Measurements from ENCODE around the gene GLTP. TPM values are rescaled to one million over a fixed set of nuclear protein-coding genes. Genes with fewer than 3 reads are reported as not detected.
"Not testable (repeated sequence)": the region's sequence is repeated elsewhere in the genome, so short reads cannot be mapped to it uniquely, and the experiment has no call there.

Gene GLTP
- total RNA-seq (2014; rRNA removed; shearing (Covaris generic)) = 31.0 and 34.9 TPM in 2 replicates

- in situ Hi-C loops (cut with HindIII; ENCODE audit: low sequenced_read_pairs) = no loop called here
- peak; percentile 83 for DNase-seq (ENCODE audit: low spot score)
Observed at GRCh38 chr12:109880043-109880931, at the start of gene GLTP. TSS of gene GLTP (minus strand) at chr12:109880541. CDS start at chr12:109880374, 167 bp downstream.

DNA sequence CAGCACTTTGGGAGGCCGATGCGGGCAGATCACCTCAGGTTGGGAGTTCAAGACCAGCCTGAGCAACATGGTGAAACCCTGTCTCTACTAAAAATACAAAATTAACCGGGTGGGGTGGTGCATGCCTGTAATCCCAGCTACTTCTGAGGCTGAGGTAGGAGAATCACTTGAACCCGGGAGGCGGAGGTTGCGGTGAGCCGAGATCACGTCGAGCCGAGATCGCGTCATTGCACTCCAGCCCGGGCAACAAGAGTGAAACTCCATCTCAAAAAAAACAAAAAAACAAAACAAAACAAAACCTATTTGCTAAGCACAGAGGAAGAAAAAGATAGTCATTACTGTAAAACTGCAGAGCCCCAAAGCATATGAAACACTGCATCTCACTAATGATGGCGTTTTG is 49.0 kb upstream of the GLTP start:
- in situ Hi-C loops (cut with HindIII; ENCODE audit: low sequenced_read_pairs); DNase-seq (ENCODE audit: low spot score): not testable (repeated sequence)

GRCh38 chr12:109928058-109928656 is 47.8 kb upstream of the GLTP start:
- in situ Hi-C loops (cut with HindIII; ENCODE audit: low sequenced_read_pairs) = no loop called here
- DNase-seq (ENCODE audit: low spot score) = no peak

DNA sequence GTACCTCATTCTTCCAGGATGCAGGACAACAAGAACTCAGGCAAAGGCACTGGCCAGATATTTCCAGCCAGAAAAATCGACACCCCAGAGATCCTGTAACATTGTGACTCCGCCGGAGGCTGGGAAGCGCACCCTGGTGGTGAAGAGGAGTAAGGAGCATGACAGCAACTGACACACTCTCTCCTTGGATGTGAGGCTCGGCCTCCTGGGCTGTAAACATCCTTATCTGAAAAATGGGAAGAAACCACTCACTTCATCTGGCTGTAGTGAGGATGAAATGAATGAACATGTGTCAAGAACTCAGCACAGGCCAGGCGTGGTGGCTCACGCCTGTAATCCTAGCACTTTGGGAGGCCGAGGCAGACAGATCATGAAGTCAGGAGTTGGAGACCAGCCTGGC is 47.3 kb upstream of the GLTP start:
- in situ Hi-C loops (cut with HindIII; ENCODE audit: low sequenced_read_pairs) = no loop called here
- no peak for DNase-seq (ENCODE audit: low spot score)

- no peak for DNase-seq (ENCODE audit: low spot score)
- in situ Hi-C loops (cut with HindIII; ENCODE audit: low sequenced_read_pairs) = no loop called here
Observed at GRCh38 chr12:109926488-109927210, 46.3 kb upstream of the GLTP start.

DNA sequence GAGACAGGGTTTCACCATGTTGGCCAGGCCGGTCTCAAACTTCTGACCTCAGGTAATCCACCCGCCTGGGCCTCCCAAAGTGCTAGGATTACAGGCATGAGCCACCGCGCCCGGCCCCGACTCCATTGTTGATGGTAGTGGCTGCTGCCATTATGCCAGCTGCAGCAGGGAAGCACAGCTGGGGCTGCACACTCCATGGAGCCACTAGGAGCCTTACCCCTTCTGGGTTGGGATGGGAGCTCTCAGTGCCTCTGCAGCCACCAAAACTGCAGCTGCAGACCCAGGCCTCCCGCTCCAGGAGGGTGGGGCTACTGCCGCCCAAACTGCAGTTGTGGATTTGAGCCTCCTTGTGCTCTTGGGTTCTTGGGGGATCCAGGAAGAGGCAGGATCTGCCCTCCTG is 45.7 kb upstream of the GLTP start:
- in situ Hi-C loops (cut with HindIII; ENCODE audit: low sequenced_read_pairs) = no loop called here
- no peak for DNase-seq (ENCODE audit: low spot score)

DNA sequence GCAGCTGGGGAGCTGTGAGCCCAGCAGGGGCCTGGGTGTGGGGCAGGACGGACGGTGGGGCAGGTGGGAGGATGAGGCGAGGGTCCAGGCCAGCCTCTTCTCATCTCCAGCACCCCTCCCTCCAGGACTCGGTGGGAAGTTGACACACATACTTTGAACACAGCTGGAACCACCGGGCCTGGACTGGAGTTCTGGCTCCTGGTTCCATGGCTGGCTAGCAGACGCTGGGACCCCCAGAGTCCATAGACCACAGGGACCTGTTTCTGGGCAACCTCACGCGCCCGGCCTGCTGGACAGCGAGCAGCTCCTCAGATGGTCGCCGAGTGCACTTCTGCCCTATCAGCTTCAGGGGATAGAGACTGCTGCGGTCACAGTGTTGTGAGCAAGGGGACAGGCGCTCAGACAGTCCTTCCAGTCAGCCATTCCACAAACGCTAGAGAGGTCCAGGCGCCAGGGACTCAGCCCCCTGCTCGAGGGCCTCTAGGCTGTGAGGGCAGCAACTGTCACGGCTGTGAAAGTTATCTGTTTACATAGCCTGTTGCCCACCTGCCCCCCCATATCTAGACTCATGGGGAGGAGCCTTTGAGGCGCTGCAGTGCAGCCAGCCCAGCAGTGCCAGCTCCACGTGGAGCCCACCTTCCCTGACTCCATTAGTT is 45.0 kb upstream of the GLTP start:
- in situ Hi-C loops (cut with HindIII; ENCODE audit: low sequenced_read_pairs) = no loop called here
- DNase-seq (ENCODE audit: low spot score) = no peak

- DNase-seq (ENCODE audit: low spot score) = no peak
- in situ Hi-C loops (cut with HindIII; ENCODE audit: low sequenced_read_pairs) = no loop called here
Observed at GRCh38 chr12:109923481-109924245, 43.3 kb upstream of the GLTP start.

GRCh38 chr12:109923038-109923437 is 42.7 kb upstream of the GLTP start:
- in situ Hi-C loops (cut with HindIII; ENCODE audit: low sequenced_read_pairs) = no loop called here
- DNase-seq (ENCODE audit: low spot score) = no peak

DNA sequence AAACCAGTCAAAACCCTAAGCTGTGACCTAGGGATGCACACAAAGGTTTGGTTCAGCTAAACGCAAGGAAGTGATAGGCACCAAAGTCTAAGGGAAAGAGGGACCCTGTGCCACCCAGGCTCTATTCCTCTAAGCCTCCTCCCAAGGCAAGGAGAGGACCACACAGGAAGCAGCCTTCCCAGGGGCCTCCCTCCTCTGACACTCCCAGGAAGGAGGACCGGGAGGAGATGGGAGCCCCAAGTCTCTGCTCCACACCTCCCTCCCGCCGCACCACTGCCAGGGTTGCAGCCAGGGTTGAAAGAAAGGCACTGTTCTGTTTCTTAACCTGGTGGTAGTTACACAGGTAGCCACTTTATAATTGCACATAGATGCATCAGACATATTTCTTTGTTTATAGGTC is 41.6 kb upstream of the GLTP start:
- in situ Hi-C loops (cut with HindIII; ENCODE audit: low sequenced_read_pairs) = no loop called here
- DNase-seq (ENCODE audit: low spot score) = no peak

- in situ Hi-C loops (cut with HindIII; ENCODE audit: low sequenced_read_pairs) = no loop called here
- DNase-seq (ENCODE audit: low spot score) = no peak
Observed at GRCh38 chr12:109920261-109920780, 40.0 kb upstream of the GLTP start.

GRCh38 chr12:109919456-109919855 is 39.1 kb upstream of the GLTP start:
- no peak for DNase-seq (ENCODE audit: low spot score)
- in situ Hi-C loops (cut with HindIII; ENCODE audit: low sequenced_read_pairs) = no loop called here

DNA sequence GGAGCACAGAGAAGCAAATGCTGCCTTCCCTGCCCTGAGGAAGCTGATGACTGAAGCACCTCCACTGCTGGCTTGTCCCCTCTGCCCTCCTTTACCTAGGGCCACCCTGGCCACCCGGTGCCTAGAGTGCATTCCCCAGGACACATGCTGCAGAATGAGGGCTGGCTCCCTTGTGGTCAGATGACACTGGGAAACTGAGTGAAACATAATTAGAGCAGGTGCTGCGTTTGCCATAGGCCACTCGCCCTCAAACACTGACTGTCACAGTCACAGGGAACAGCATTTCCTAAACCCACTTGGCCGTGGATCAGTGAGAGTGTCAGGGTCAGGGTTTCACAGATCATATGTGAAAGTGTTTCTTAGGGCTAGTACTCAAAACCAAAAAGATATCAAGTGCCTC is 35.7 kb upstream of the GLTP start:
- in situ Hi-C loops (cut with HindIII; ENCODE audit: low sequenced_read_pairs) = no loop called here
- no peak for DNase-seq (ENCODE audit: low spot score)

GRCh38 chr12:109915171-109916040 is 35.1 kb upstream of the GLTP start:
- in situ Hi-C loops (cut with HindIII; ENCODE audit: low sequenced_read_pairs) = no loop called here
- DNase-seq (ENCODE audit: low spot score) = no peak

GRCh38 chr12:109914461-109914860 is 34.1 kb upstream of the GLTP start:
- in situ Hi-C loops (cut with HindIII; ENCODE audit: low sequenced_read_pairs) = no loop called here
- no peak for DNase-seq (ENCODE audit: low spot score)

DNA sequence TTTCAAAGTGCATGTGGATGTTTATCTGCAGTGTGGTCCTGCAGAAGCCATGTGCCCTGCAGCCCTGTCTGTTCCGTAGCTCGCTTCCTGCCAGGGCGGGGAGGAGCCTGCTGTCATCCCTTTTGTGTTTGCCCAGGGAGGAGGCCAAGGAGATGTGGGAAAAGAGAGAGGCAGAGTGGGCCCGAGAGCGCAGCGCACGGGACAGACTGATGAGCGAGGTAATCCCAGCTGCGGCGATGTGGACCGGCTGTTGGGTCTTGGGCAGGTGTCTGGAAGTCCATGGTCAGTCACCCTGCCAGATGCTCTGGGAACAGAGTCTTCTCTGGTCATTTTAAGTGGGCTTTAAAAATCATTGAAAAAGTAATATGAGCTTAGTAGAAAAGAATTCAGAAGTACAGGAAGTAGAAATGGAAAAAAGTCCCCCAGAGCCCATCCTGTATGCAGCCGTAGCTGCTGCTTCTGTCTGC is 32.5 kb upstream of the GLTP start:
- no peak for DNase-seq (ENCODE audit: low spot score)

GRCh38 chr12:109910969-109911348 is 30.6 kb upstream of the GLTP start:
- no peak for DNase-seq (ENCODE audit: low spot score)
- in situ Hi-C loops (cut with HindIII; ENCODE audit: low sequenced_read_pairs) = no loop called here

More for the DNA sequence above, 32.5 kb upstream of the GLTP start:
- in situ Hi-C loops (cut with HindIII; ENCODE audit: low sequenced_read_pairs) = no loop called here
